Erythroblast (primary cell): Measurements from ENCODE around the gene VAV1.

ENCODE experiments used
- GATA1 ChIP-seq: IDR thresholded peaks from 2 replicates; pipeline ENCODE4 v1.6.1; 2011; ENCODE audit warnings: low read depth, mild to moderate bottlenecking, control low read depth, low read length, moderate library complexity
- POLR2A ChIP-seq: IDR thresholded peaks from 2 replicates; pipeline ENCODE4 v1.6.1; 2011; ENCODE audit warnings: mild to moderate bottlenecking, low read length

- TF ChIP-seq POLR2A (no peak), GATA1 (no peak)
Observed at GRCh38 chr19:6818246-6818645, 45.7 kb downstream of the VAV1 start.
